Panc1 (cell line): Measurements from ENCODE around the gene GID4. TPM values are rescaled to one million over a fixed set of nuclear protein-coding genes. Genes with fewer than 3 reads are reported as not detected.

Experiments used
- ATAC-seq: fragments of 200-7000 bp; cut with Tn5 transposase; 2 replicates; pipeline ENCODE4 v1.9.1; 2020; ENCODE audit warnings: mild to moderate bottlenecking, moderate library complexity
- BruUV-seq: library from RNA; stranded (reverse); fragments of 400-500 nt; replicated peaks from 2 replicates; lab custom pipeline; 2021; lab: Mats Ljungman, UMichigan
- CTCF ChIA-PET: fragments of 300-600 bp; sonication (Branson Sonifier 250); formaldehyde crosslinking; loops from one replicate; lab custom pipeline; 2022; ENCODE audit warnings: antibody characterized with exemption; lab: Charles Lee
- POLR2A ChIA-PET: fragments of 300-600 bp; sonication (Branson Sonifier 250); formaldehyde crosslinking; loops from one replicate; lab custom pipeline; 2022; ENCODE audit warnings: antibody characterized with exemption; lab: Charles Lee
- DNase-seq: peaks from one replicate; pipeline ENCODE4 v3.0.0-alpha.2; 2010; ENCODE audit warnings: low read depth, low spot score
- H3K27ac ChIP-seq: 2 replicates; pipeline ENCODE4 v1.5.1; 2011; ENCODE audit warnings: mild to moderate bottlenecking, low read length, inconsistent platforms
- H3K27me3 ChIP-seq: fragments of 200-500 bp; sonication (Bioruptor generic); 2 replicates; pipeline ENCODE4 v1.6.0; 2014; ENCODE audit warnings: low read length, inconsistent platforms; ENCODE audit not compliant: control insufficient read depth, insufficient read depth
- H3K36me3 ChIP-seq: fragments of 200-500 bp; sonication (Bioruptor generic); 2 replicates; pipeline ENCODE4 v1.5.1; 2014; ENCODE audit warnings: inconsistent platforms, mild to moderate bottlenecking, low read length, moderate library complexity; ENCODE audit not compliant: control insufficient read depth, insufficient read depth
- H3K4me1 ChIP-seq: 2 replicates; pipeline ENCODE4 v1.5.1; 2011; ENCODE audit warnings: inconsistent platforms, mild to moderate bottlenecking, low read length, moderate library complexity; ENCODE audit not compliant: control insufficient read depth, insufficient read depth
- H3K4me3 ChIP-seq, 2 experiments: 2 replicates each; pipeline ENCODE4 v1.5.1; 2011 to 2012; ENCODE audit warnings: low read depth in 2 of 2, low read length in 2 of 2, mild to moderate bottlenecking in 2 of 2, inconsistent platforms in 1 of 2, moderate library complexity in 1 of 2
- H3K9me3 ChIP-seq: fragments of 200-500 bp; sonication (Bioruptor generic); 2 replicates; pipeline ENCODE4 v1.5.1; 2014; ENCODE audit warnings: low read depth, mild to moderate bottlenecking, inconsistent platforms, low read length, moderate library complexity; ENCODE audit not compliant: control insufficient read depth, insufficient read depth
- CTCF ChIP-seq: fragments of 450-650 bp; IDR thresholded peaks from 2 replicates; pipeline ENCODE4 v1.5.1; 2017; ENCODE audit warnings: mild to moderate bottlenecking
- POLR2AphosphoS5 ChIP-seq: IDR thresholded peaks from 2 replicates; pipeline ENCODE4 v1.6.1; 2012; ENCODE audit warnings: mild to moderate bottlenecking, low read depth, low read length, moderate library complexity
- SIN3A ChIP-seq: IDR thresholded peaks from 2 replicates; pipeline ENCODE4 v1.6.1; 2012; ENCODE audit warnings: low read depth, mild to moderate bottlenecking, low read length, moderate library complexity, borderline replicate concordance; ENCODE audit not compliant: insufficient read depth
- TCF7L2 ChIP-seq: IDR thresholded peaks from 2 replicates; pipeline ENCODE4 v1.6.1; 2011; ENCODE audit warnings: mild to moderate bottlenecking, low read depth, low read length, inconsistent platforms
- in situ Hi-C: cut with HindIII; loops from 2 replicates; pipeline ENCODE4 v1.10.0; 2016; ENCODE audit warnings: low sequenced_read_pairs, low pct_unique_long_range_greater_than_20kb
- intact Hi-C: fragments of 100-400 bp; cut with micrococcal nuclease; formaldehyde crosslinking; loops from one replicate; pipeline ENCODE4 v1.10.0; 2022; ENCODE audit not compliant: unreplicated experiment
- total RNA-seq: library from RNA; stranded (reverse); gene quantifications from one replicate; pipeline ENCODE4 v1.2.1, GENCODE V29; 2021; ENCODE audit not compliant: unreplicated experiment
- TF ChIP-seq, protein P1 (sequence below), 2 experiments: IDR thresholded peaks; 2 replicates each; pipeline ENCODE4 v1.6.1; 2011 to 2012; ENCODE audit warnings: low read depth in 2 of 2, control low read depth in 1 of 2, low read length in 1 of 2, mild to moderate bottlenecking in 1 of 2, moderate library complexity in 1 of 2; ENCODE audit not compliant: insufficient read depth in 1 of 2

Gene GID4
- total RNA-seq, 1 experiment from 2014 or later = 11.1 TPM

DNA sequence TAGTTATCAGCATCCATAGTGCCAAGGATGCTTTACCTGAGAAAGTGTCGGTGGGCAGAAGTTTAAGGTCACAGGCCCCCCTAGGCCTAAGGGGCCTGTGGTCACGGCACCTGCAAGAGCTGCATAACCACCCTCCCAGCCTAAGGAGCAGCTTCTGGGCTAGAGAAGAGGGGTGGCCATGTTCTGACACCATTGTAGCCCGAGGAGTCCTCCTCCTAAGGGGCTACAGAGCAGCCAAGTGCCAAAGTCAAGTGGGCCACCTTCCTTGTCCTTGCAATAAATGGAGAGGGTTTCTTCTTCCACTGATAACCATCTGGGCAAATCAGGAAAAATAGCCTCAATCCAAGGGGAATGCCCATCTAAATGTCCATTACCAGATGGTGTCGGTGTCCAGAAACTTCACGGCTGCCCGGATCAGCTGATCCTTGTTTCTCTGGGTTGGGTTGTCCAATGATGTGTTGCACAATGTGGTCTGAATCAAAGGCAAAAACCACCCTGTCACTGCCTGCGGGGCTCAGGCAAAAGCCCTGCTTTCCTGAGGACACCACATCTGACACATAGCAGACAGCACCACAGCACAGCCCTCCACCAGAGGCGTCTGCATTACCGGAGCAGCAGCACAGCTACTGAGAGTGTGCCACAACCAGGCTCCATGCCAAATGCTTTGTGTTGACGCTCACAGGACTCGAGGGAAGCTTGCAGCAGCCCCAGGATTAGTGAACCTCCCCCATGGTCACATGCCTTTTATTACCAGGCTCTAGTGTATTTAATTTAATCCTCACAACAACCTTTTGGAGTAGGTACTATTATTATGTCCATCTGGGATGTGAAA is 13.0 kb upstream of the GID4 start:
- DNase-seq = no peak
- TF ChIP-seq, protein P1, sequence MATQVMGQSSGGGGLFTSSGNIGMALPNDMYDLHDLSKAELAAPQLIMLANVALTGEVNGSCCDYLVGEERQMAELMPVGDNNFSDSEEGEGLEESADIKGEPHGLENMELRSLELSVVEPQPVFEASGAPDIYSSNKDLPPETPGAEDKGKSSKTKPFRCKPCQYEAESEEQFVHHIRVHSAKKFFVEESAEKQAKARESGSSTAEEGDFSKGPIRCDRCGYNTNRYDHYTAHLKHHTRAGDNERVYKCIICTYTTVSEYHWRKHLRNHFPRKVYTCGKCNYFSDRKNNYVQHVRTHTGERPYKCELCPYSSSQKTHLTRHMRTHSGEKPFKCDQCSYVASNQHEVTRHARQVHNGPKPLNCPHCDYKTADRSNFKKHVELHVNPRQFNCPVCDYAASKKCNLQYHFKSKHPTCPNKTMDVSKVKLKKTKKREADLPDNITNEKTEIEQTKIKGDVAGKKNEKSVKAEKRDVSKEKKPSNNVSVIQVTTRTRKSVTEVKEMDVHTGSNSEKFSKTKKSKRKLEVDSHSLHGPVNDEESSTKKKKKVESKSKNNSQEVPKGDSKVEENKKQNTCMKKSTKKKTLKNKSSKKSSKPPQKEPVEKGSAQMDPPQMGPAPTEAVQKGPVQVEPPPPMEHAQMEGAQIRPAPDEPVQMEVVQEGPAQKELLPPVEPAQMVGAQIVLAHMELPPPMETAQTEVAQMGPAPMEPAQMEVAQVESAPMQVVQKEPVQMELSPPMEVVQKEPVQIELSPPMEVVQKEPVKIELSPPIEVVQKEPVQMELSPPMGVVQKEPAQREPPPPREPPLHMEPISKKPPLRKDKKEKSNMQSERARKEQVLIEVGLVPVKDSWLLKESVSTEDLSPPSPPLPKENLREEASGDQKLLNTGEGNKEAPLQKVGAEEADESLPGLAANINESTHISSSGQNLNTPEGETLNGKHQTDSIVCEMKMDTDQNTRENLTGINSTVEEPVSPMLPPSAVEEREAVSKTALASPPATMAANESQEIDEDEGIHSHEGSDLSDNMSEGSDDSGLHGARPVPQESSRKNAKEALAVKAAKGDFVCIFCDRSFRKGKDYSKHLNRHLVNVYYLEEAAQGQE (IDR thresholded peaks at IDR 0.05; ENCODE audit: insufficient read depth in 1 of 2, low read depth in 2 of 2, low read length in 1 of 2) = no peak
- TF ChIP-seq CTCF (no peak), SIN3A (no peak), POLR2AphosphoS5 (no peak), TCF7L2 (no peak)
- Histone ChIP-seq H3K27me3 (no peaks in the 10 kb centered on the region), H3K27ac (no peak overlapping the region), H3K9me3 (no peaks in the 10 kb centered on the region), H3K4me3 (no peak overlapping the region), H3K4me1 (no peaks in the 10 kb centered on the region), H3K36me3 (no peaks in the 10 kb centered on the region; the same call in 1 of the 2 replicates)
- intact Hi-C loops (no loop called here), in situ Hi-C loops (no loop called here)
- ATAC-seq = no peak
- no TSS peak for BruUV-seq
- ChIA-PET CTCF (no interaction called here), POLR2A (no interaction called here)

- intact Hi-C loops = no loop called here
Observed at GRCh38 chr17:18027280-18027679, 11.9 kb upstream of the GID4 start.

More at GRCh38 chr17:18027280-18027679, 11.9 kb upstream of the GID4 start:
- DNase-seq (no peak), ATAC-seq (no peak)
- Histone ChIP-seq H3K4me1 (no peaks in the 10 kb centered on the region), H3K36me3 (no peaks in the 10 kb centered on the region; the same call in 1 of the 2 replicates), H3K4me3 (no peak overlapping the region), H3K27ac (no peak overlapping the region), H3K27me3 (no peaks in the 10 kb centered on the region), H3K9me3 (no peaks in the 10 kb centered on the region)
- POLR2A ChIA-PET = no interaction called here
- in situ Hi-C loops = no loop called here
- CTCF ChIA-PET = interaction anchor here (0.6 to 0.7 kb wide), 2 partner anchors 165 to 337 kb away, joined by 3 to 6 read pairs; no protein-coding TSS in a partner anchor
- BruUV-seq = no TSS peak
- no peak for TF ChIP-seq SIN3A
- TF ChIP-seq, protein P1 (IDR thresholded peaks at IDR 0.05; ENCODE audit: insufficient read depth in 1 of 2, low read depth in 2 of 2, low read length in 1 of 2) = no peak
- no peak for TF ChIP-seq TCF7L2
- no peak for TF ChIP-seq POLR2AphosphoS5
- TF ChIP-seq CTCF = no peak
